Rectal smooth muscle tissue (tissue), 1 donor: Measurements from ENCODE around the gene LDB3.

ENCODE experiments used
- H3K27ac ChIP-seq: one replicate; pipeline ENCODE4 v1.7.0; 2013; ENCODE audit warnings: low read depth, low read length, inconsistent platforms
- H3K27me3 ChIP-seq: one replicate; pipeline ENCODE4 v1.7.0; 2013; ENCODE audit warnings: low read length; ENCODE audit not compliant: control insufficient read depth, insufficient read depth
- H3K36me3 ChIP-seq: one replicate; pipeline ENCODE4 v1.7.0; 2013; ENCODE audit warnings: low read length; ENCODE audit not compliant: control insufficient read depth, insufficient read depth
- H3K4me1 ChIP-seq: one replicate; pipeline ENCODE4 v1.7.0; 2013; ENCODE audit warnings: low read length; ENCODE audit not compliant: control insufficient read depth, insufficient read depth
- H3K4me3 ChIP-seq: one replicate; pipeline ENCODE4 v1.7.0; 2013; ENCODE audit warnings: low read length
- H3K9ac ChIP-seq: one replicate; pipeline ENCODE4 v1.7.0; 2013; ENCODE audit warnings: low read length

The LDB3 gene

GRCh38 chr10:86673216-86673826, 5.0 kb downstream of the LDB3 start:
- peak overlapping the region; percentile 94 for H3K27ac ChIP-seq
- no peaks in the 10 kb centered on the region for H3K36me3 ChIP-seq
- H3K4me1 ChIP-seq = peaks cover 32% of the 10 kb centered on the region
- H3K9ac ChIP-seq = no peak overlapping the region
- no peaks in the 10 kb centered on the region for H3K27me3 ChIP-seq
- H3K4me3 ChIP-seq = no peak overlapping the region

GRCh38 chr10:86673827-86674581, 5.7 kb downstream of the LDB3 start:
- H3K27ac ChIP-seq = peak overlapping the region; percentile 94
- H3K27me3 ChIP-seq = no peaks in the 10 kb centered on the region
- no peak overlapping the region for H3K4me3 ChIP-seq
- H3K36me3 ChIP-seq = no peaks in the 10 kb centered on the region
- no peak overlapping the region for H3K9ac ChIP-seq
- H3K4me1 ChIP-seq = peaks cover 32% of the 10 kb centered on the region

- Histone ChIP-seq H3K27me3 (no peaks in the 10 kb centered on the region), H3K9ac (no peak overlapping the region), H3K4me1 (peaks cover 32% of the 10 kb centered on the region), H3K36me3 (no peaks in the 10 kb centered on the region), H3K27ac (peak overlapping the region; percentile 94), H3K4me3 (no peak overlapping the region)
These were observed 6.6 kb downstream of the LDB3 start for GRCh38 chr10:86674912-86675311.

GRCh38 chr10:86677374-86677773, 9.1 kb downstream of the LDB3 start:
- Histone ChIP-seq H3K4me3 (no peak overlapping the region), H3K27me3 (no peaks in the 10 kb centered on the region), H3K4me1 (peaks cover 25% of the 10 kb centered on the region), H3K36me3 (peaks cover 3% of the 10 kb centered on the region), H3K9ac (no peak overlapping the region), H3K27ac (no peak overlapping the region)

GRCh38 chr10:86678999-86679792, 10.9 kb downstream of the LDB3 start:
- Histone ChIP-seq H3K27ac (no peak overlapping the region), H3K9ac (no peak overlapping the region), H3K36me3 (peaks cover 3% of the 10 kb centered on the region), H3K27me3 (no peaks in the 10 kb centered on the region), H3K4me3 (no peak overlapping the region), H3K4me1 (peaks cover 21% of the 10 kb centered on the region)

- peaks cover 3% of the 10 kb centered on the region for H3K36me3 ChIP-seq
- H3K9ac ChIP-seq = no peak overlapping the region
- H3K27ac ChIP-seq = peak overlapping the region; percentile 68
- peaks cover 25% of the 10 kb centered on the region for H3K4me1 ChIP-seq
- no peaks in the 10 kb centered on the region for H3K27me3 ChIP-seq
- H3K4me3 ChIP-seq = no peak overlapping the region
These were observed 12.7 kb downstream of the LDB3 start for GRCh38 chr10:86681047-86681446.

- H3K27ac ChIP-seq = peak overlapping the region; percentile 68
- peaks cover 25% of the 10 kb centered on the region for H3K4me1 ChIP-seq
- H3K27me3 ChIP-seq = no peaks in the 10 kb centered on the region
These were observed 13.5 kb downstream of the LDB3 start for GRCh38 chr10:86681722-86682386.

GRCh38 chr10:86682675-86683074, 14.4 kb downstream of the LDB3 start:
- Histone ChIP-seq H3K4me1 (peaks cover 31% of the 10 kb centered on the region), H3K36me3 (peaks cover 5% of the 10 kb centered on the region), H3K4me3 (no peak overlapping the region), H3K27me3 (peaks cover 2% of the 10 kb centered on the region), H3K27ac (peak overlapping the region; percentile 88), H3K9ac (no peak overlapping the region)

More at GRCh38 chr10:86681722-86682386, 13.5 kb downstream of the LDB3 start:
- no peak overlapping the region for H3K9ac ChIP-seq
- H3K4me3 ChIP-seq = no peak overlapping the region
- peaks cover 3% of the 10 kb centered on the region for H3K36me3 ChIP-seq

GRCh38 chr10:86684331-86685097, 16.2 kb downstream of the LDB3 start:
- Histone ChIP-seq H3K4me1 (peaks cover 43% of the 10 kb centered on the region), H3K4me3 (no peak overlapping the region), H3K9ac (no peak overlapping the region), H3K27ac (peak overlapping the region; percentile 88), H3K36me3 (peaks cover 5% of the 10 kb centered on the region), H3K27me3 (peaks cover 2% of the 10 kb centered on the region)

- peaks cover 2% of the 10 kb centered on the region for H3K27me3 ChIP-seq
- H3K9ac ChIP-seq = no peak overlapping the region
- H3K4me3 ChIP-seq = no peak overlapping the region
- H3K4me1 ChIP-seq = peaks cover 43% of the 10 kb centered on the region
- peaks cover 5% of the 10 kb centered on the region for H3K36me3 ChIP-seq
- H3K27ac ChIP-seq = peak overlapping the region; percentile 88
These were observed 17.1 kb downstream of the LDB3 start for GRCh38 chr10:86685416-86685815.

- Histone ChIP-seq H3K27ac (peak overlapping the region; percentile 88), H3K27me3 (peaks cover 2% of the 10 kb centered on the region), H3K9ac (no peak overlapping the region), H3K4me1 (peaks cover 40% of the 10 kb centered on the region), H3K4me3 (no peak overlapping the region), H3K36me3 (peaks cover 5% of the 10 kb centered on the region)
These were observed 17.8 kb downstream of the LDB3 start for GRCh38 chr10:86685893-86686632.
